Fibroblast of gingiva (primary cell): ENCODE results near the gene WDTC1.

ENCODE experiments used
- DNase-seq: peaks from one replicate; pipeline ENCODE4 v3.0.0-alpha.2; 2011; ENCODE audit warnings: low read depth

The WDTC1 gene

GRCh38 chr1:27301582-27302199 is 67.3 kb downstream of the WDTC1 start:
- DNase-seq = no peak

- no peak for DNase-seq
Measured at GRCh38 chr1:27302612-27303011, 68.2 kb downstream of the WDTC1 start.

- no peak for DNase-seq
Measured at GRCh38 chr1:27303509-27303908, 69.1 kb downstream of the WDTC1 start.

GRCh38 chr1:27306071-27306470 is 71.6 kb downstream of the WDTC1 start:
- DNase-seq = no peak

GRCh38 chr1:27306892-27307761 is 72.7 kb downstream of the WDTC1 start:
- DNase-seq = no peak

GRCh38 chr1:27307874-27308598 is 73.6 kb downstream of the WDTC1 start:
- no peak for DNase-seq

GRCh38 chr1:27314169-27314568 is 79.7 kb downstream of the WDTC1 start:
- DNase-seq = no peak

- DNase-seq = no peak
Measured at GRCh38 chr1:27314737-27315136, 80.3 kb downstream of the WDTC1 start.

- DNase-seq = no peak
Measured at GRCh38 chr1:27316860-27317259, 82.4 kb downstream of the WDTC1 start.

GRCh38 chr1:27318136-27318535 is 83.7 kb downstream of the WDTC1 start:
- DNase-seq = no peak

- DNase-seq = peak; percentile 49
Measured at GRCh38 chr1:27318596-27318995, 84.2 kb downstream of the WDTC1 start.

- DNase-seq = peak; percentile 97
Measured at GRCh38 chr1:27321813-27322568, 87.6 kb downstream of the WDTC1 start, which contains the start of gene TMEM222. TSS of gene TMEM222 (plus strand) at chr1:27322163. CDS start at chr1:27322198, 35 bp downstream.

GRCh38 chr1:27322569-27323240 is 88.3 kb downstream of the WDTC1 start:
- DNase-seq = no peak

- no peak for DNase-seq
Measured at GRCh38 chr1:27325286-27325685, 90.9 kb downstream of the WDTC1 start.

GRCh38 chr1:27327964-27328363 is 93.5 kb downstream of the WDTC1 start:
- DNase-seq = no peak

GRCh38 chr1:27330786-27331185 is 96.4 kb downstream of the WDTC1 start:
- no peak for DNase-seq

GRCh38 chr1:27331426-27331825 is 97.0 kb downstream of the WDTC1 start:
- no peak for DNase-seq

GRCh38 chr1:27331922-27332321 is 97.5 kb downstream of the WDTC1 start:
- no peak for DNase-seq

GRCh38 chr1:27332536-27333281 is 98.3 kb downstream of the WDTC1 start:
- DNase-seq = no peak

- DNase-seq = no peak
Measured at GRCh38 chr1:27333717-27334279, 99.4 kb downstream of the WDTC1 start.
